HepG2 (cell line): ENCODE data around the gene ABHD17A. TPM values are rescaled to one million over a fixed set of nuclear protein-coding genes. Genes with fewer than 3 reads are reported as not detected.

ENCODE experiments used
- ELF3 ChIP-seq: IDR thresholded peaks from 2 replicates; pipeline ENCODE4 v1.6.1; 2016; ENCODE audit warnings: missing genetic modification reagents, missing compliant biosample characterization
- GATAD2A ChIP-seq: IDR thresholded peaks from 2 replicates; pipeline ENCODE4 v1.6.1; 2016
- HHEX ChIP-seq: IDR thresholded peaks from 2 replicates; pipeline ENCODE4 v1.6.1; 2016; ENCODE audit warnings: control low read depth
- JUND ChIP-seq: sonication (generic); formaldehyde crosslinking; IDR thresholded peaks from 2 replicates; pipeline ENCODE4 v1.8.0; 2022; ENCODE audit warnings: mild to moderate bottlenecking, missing genetic modification reagents
- KMT2B ChIP-seq: IDR thresholded peaks from 2 replicates; pipeline ENCODE4 v1.6.1; 2016; ENCODE audit warnings: missing genetic modification reagents, missing compliant biosample characterization
- MED1 ChIP-seq: sonication (generic); formaldehyde crosslinking; IDR thresholded peaks from 2 replicates; pipeline ENCODE4 v1.4.0; 2020; ENCODE audit warnings: missing genetic modification reagents
- NPAS2 ChIP-seq: sonication (generic); formaldehyde crosslinking; IDR thresholded peaks from 2 replicates; pipeline ENCODE4 v1.8.0; 2022; ENCODE audit warnings: mild to moderate bottlenecking, missing genetic modification reagents, borderline replicate concordance
- SRY ChIP-seq: sonication (generic); formaldehyde crosslinking; IDR thresholded peaks from 2 replicates; pipeline ENCODE4 v1.8.0; 2022; ENCODE audit warnings: mild to moderate bottlenecking, missing genetic modification reagents
- TBX2 ChIP-seq: sonication (generic); formaldehyde crosslinking; IDR thresholded peaks from 2 replicates; pipeline ENCODE4 v1.5.0; 2020; ENCODE audit warnings: missing genetic modification reagents, mild to moderate bottlenecking, borderline replicate concordance
- TGIF2 ChIP-seq: IDR thresholded peaks from 2 replicates; pipeline ENCODE4 v1.6.1; 2016; ENCODE audit warnings: control low read depth, missing compliant biosample characterization
- TRIM24 ChIP-seq: sonication (generic); formaldehyde crosslinking; IDR thresholded peaks from 2 replicates; pipeline ENCODE4 v1.8.0; 2022; ENCODE audit warnings: mild to moderate bottlenecking, missing genetic modification reagents
- ZBTB42 ChIP-seq: sonication (generic); formaldehyde crosslinking; IDR thresholded peaks from 2 replicates; pipeline ENCODE4 v1.5.0; 2020; ENCODE audit warnings: mild to moderate bottlenecking, missing genetic modification reagents
- ZNF256 ChIP-seq: sonication (generic); formaldehyde crosslinking; conservative IDR thresholded peaks from 2 replicates; pipeline ENCODE4 v1.4.0; 2020; ENCODE audit warnings: missing genetic modification reagents
- ZNF33A ChIP-seq: sonication (generic); formaldehyde crosslinking; IDR thresholded peaks from 2 replicates; pipeline ENCODE4 v1.5.1; 2020; ENCODE audit warnings: missing genetic modification reagents, mild to moderate bottlenecking, moderate library complexity, borderline replicate concordance
- ZNF441 ChIP-seq: sonication (generic); formaldehyde crosslinking; IDR thresholded peaks from 2 replicates; pipeline ENCODE4 v1.7.0; 2021; ENCODE audit warnings: missing genetic modification reagents, borderline replicate concordance
- ZNF660 ChIP-seq: sonication (generic); formaldehyde crosslinking; IDR thresholded peaks from 2 replicates; pipeline ENCODE4 v1.5.1; 2020; ENCODE audit warnings: mild to moderate bottlenecking, low read depth, missing genetic modification reagents, borderline replicate concordance
- ZNF7 ChIP-seq: IDR thresholded peaks from 2 replicates; pipeline ENCODE4 v1.6.1; 2016; ENCODE audit warnings: missing biosample characterization, missing genetic modification reagents
- ZNF747 ChIP-seq: sonication (generic); formaldehyde crosslinking; IDR thresholded peaks from 2 replicates; pipeline ENCODE4 v1.8.1; 2023; ENCODE audit warnings: missing genetic modification reagents, mild to moderate bottlenecking, borderline replicate concordance
- polyA plus RNA-seq, 8 experiments: library from polyadenylated mRNA; depleted of rRNA in 3 of 8; stranded (reverse) in 7 of 8; unstranded in 1 of 8; fragments of >200 nt; fragmentation: Illumina TruSeq in 4 of 8; extraction: Trizol in 4 of 8; gene quantifications; 2 replicates each; pipeline versions ENCODE4 v1.2.1 to v1.2.3, GENCODE V29; 2011 to 2016; ENCODE audit warnings: low read depth in 4 of 8, missing spikeins in 1 of 8, mixed read lengths in 1 of 8; ENCODE audit not compliant: insufficient read depth in 1 of 8
- total RNA-seq, 5 experiments: library from RNA; depleted of rRNA; stranded (reverse); fragments of >200 nt; fragmentation: Illumina TruSeq; extraction: Trizol; gene quantifications; 2 replicates each; pipeline ENCODE4 v1.2.3, GENCODE V29; 2016; ENCODE audit warnings: low read depth in 1 of 5
- TF ChIP-seq, protein P1 (sequence below): sonication (generic); formaldehyde crosslinking; IDR thresholded peaks from 2 replicates; pipeline ENCODE4 v1.4.0; 2020; ENCODE audit warnings: missing genetic modification reagents
- TF ChIP-seq, protein P2 (sequence below): sonication (generic); formaldehyde crosslinking; IDR thresholded peaks from 2 replicates; pipeline ENCODE4 v1.5.0; 2020; ENCODE audit warnings: missing genetic modification reagents, mild to moderate bottlenecking, borderline replicate concordance
- TF ChIP-seq, protein P3 (sequence below): sonication (generic); formaldehyde crosslinking; IDR thresholded peaks from 2 replicates; pipeline ENCODE4 v1.4.0; 2020; ENCODE audit warnings: mild to moderate bottlenecking, missing genetic modification reagents
- TF ChIP-seq, protein P4 (sequence below): sonication (generic); formaldehyde crosslinking; IDR thresholded peaks from 2 replicates; pipeline ENCODE4 v1.8.0; 2022; ENCODE audit warnings: mild to moderate bottlenecking, missing genetic modification reagents

Gene ABHD17A
- total and polyA plus RNA-seq, 2 of the 13 experiments (the other 11 are each of a cell fraction or from before 2014, with no cell fraction given), result 27.7 to 40.8 TPM

GRCh38 chr19:1864480-1865171 is 20.7 kb downstream of the ABHD17A start (continued):
- TF ChIP-seq, protein P1, sequence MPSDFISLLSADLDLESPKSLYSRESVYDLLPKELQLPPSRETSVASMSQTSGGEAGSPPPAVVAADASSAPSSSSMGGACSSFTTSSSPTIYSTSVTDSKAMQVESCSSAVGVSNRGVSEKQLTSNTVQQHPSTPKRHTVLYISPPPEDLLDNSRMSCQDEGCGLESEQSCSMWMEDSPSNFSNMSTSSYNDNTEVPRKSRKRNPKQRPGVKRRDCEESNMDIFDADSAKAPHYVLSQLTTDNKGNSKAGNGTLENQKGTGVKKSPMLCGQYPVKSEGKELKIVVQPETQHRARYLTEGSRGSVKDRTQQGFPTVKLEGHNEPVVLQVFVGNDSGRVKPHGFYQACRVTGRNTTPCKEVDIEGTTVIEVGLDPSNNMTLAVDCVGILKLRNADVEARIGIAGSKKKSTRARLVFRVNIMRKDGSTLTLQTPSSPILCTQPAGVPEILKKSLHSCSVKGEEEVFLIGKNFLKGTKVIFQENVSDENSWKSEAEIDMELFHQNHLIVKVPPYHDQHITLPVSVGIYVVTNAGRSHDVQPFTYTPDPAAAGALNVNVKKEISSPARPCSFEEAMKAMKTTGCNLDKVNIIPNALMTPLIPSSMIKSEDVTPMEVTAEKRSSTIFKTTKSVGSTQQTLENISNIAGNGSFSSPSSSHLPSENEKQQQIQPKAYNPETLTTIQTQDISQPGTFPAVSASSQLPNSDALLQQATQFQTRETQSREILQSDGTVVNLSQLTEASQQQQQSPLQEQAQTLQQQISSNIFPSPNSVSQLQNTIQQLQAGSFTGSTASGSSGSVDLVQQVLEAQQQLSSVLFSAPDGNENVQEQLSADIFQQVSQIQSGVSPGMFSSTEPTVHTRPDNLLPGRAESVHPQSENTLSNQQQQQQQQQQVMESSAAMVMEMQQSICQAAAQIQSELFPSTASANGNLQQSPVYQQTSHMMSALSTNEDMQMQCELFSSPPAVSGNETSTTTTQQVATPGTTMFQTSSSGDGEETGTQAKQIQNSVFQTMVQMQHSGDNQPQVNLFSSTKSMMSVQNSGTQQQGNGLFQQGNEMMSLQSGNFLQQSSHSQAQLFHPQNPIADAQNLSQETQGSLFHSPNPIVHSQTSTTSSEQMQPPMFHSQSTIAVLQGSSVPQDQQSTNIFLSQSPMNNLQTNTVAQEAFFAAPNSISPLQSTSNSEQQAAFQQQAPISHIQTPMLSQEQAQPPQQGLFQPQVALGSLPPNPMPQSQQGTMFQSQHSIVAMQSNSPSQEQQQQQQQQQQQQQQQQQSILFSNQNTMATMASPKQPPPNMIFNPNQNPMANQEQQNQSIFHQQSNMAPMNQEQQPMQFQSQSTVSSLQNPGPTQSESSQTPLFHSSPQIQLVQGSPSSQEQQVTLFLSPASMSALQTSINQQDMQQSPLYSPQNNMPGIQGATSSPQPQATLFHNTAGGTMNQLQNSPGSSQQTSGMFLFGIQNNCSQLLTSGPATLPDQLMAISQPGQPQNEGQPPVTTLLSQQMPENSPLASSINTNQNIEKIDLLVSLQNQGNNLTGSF (CRISPR knock-in tag), result no peak
- TF ChIP-seq ZNF33A (CRISPR knock-in tag) (no peak), ZNF660 (CRISPR knock-in tag) (no peak), TGIF2 (CRISPR knock-in tag) (no peak; the same call in 1 of the 2 replicates), ZNF7 (CRISPR knock-in tag) (no peak), HHEX (no peak), JUND (CRISPR knock-in tag) (no peak), ZNF256 (no peak), SRY (CRISPR knock-in tag) (no peak; the same call in 1 of the 2 replicates), ZNF747 (no peak), MED1 (CRISPR knock-in tag) (peak; percentile 47), ZBTB42 (CRISPR knock-in tag) (0 out of 2 replicates have a peak, but pooled peaks have one; percentile 28), KMT2B (no peak; the same call in 1 of the 2 replicates), ELF3 (0 out of 2 replicates have a peak, but pooled peaks have one; percentile 37), ZNF441 (CRISPR knock-in tag) (no peak), GATAD2A (CRISPR knock-in tag) (peak; percentile 26), TBX2 (CRISPR knock-in tag) (peak; percentile 31; the same call in 1 of the 2 replicates), NPAS2 (CRISPR knock-in tag) (0 out of 2 replicates have a peak, but pooled peaks have one; percentile 5), TRIM24 (CRISPR knock-in tag) (no peak)
- TF ChIP-seq, protein P2, sequence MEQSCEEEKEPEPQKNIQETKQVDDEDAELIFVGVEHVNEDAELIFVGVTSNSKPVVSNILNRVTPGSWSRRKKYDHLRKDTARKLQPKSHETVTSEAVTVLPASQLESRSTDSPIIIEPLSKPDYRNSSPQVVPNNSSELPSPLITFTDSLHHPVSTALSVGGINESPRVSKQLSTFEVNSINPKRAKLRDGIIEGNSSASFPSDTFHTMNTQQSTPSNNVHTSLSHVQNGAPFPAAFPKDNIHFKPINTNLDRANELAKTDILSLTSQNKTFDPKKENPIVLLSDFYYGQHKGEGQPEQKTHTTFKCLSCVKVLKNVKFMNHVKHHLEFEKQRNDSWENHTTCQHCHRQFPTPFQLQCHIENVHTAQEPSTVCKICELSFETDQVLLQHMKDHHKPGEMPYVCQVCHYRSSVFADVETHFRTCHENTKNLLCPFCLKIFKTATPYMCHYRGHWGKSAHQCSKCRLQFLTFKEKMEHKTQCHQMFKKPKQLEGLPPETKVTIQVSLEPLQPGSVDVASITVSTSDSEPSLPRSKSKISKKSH (CRISPR knock-in tag), result 0 out of 2 replicates have a peak, but pooled peaks have one; percentile 47
- TF ChIP-seq, protein P3, sequence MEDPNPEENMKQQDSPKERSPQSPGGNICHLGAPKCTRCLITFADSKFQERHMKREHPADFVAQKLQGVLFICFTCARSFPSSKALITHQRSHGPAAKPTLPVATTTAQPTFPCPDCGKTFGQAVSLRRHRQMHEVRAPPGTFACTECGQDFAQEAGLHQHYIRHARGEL (CRISPR knock-in tag), result no peak; the same call in 1 of the 2 replicates
- TF ChIP-seq, protein P4, sequence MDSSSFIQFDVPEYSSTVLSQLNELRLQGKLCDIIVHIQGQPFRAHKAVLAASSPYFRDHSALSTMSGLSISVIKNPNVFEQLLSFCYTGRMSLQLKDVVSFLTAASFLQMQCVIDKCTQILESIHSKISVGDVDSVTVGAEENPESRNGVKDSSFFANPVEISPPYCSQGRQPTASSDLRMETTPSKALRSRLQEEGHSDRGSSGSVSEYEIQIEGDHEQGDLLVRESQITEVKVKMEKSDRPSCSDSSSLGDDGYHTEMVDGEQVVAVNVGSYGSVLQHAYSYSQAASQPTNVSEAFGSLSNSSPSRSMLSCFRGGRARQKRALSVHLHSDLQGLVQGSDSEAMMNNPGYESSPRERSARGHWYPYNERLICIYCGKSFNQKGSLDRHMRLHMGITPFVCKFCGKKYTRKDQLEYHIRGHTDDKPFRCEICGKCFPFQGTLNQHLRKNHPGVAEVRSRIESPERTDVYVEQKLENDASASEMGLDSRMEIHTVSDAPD, result 0 out of 2 replicates have a peak, but pooled peaks have one; percentile 32
